ENCODE data around the gene CHMP1A. TPM values are rescaled to one million over a fixed set of nuclear protein-coding genes. Genes with fewer than 3 reads are reported as not detected.
A peak's percentile ranks its signal among the peaks of the same experiment; 100 is the strongest.

CHMP1A gene
- total and polyA plus RNA-seq, 2 of the 8 experiments (the other 6 are each of a cell fraction or from before 2014, with no cell fraction given) = 64.4 to 75.8 TPM

DNA sequence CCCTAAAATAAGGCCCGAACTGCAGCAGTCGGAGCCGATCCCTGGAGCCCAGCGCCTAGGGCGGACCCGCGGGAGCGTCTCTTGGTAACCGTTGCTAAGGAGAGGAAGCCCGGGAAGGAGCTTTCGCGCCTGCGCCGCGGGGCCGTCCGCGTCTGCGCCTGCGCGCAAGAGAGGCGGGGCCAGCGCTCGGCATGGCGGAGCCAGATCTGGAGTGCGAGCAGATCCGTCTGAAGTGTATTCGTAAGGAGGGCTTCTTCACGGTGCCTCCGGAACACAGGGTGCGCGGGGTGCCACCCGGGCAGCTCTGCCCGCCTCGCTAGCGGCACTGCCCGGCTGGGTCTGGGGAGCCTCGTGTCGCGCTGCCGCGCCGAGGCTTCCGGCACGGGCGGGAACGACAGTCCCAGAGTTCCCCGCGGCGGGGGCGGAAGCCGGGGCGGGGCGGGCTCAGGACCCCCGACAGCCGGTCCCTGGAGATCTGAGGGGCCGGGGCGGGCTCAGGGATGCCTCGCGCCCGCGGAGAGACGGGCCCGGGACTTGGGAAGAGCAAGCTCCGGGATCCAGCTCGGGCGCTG is 29.1 kb upstream of the CHMP1A start, which contains the start of gene CDK10 (continued):
- TF ChIP-seq TEAD4 (IDR thresholded peaks at IDR 0.05; ENCODE audit: low read depth, low read length) = no peak
- peak; percentile 54; the same call in 1 of the 2 replicates for TF ChIP-seq EGR1 (IDR thresholded peaks at IDR 0.05; ENCODE audit: borderline replicate concordance, low read depth, low read length)
- TF ChIP-seq BRCA1 (IDR thresholded peaks at IDR 0.05; ENCODE audit: low read depth, low read length) = no peak
- peak in 1 of 2 experiments; percentile 90; a peak in 2 of 4 replicates for TF ChIP-seq SIN3A (conservative IDR thresholded peaks at IDR 0.05 in 1 of 2, IDR thresholded peaks at IDR 0.05 in 1 of 2; ENCODE audit: low read depth in 1 of 2, low read length in 2 of 2)
- peak; percentile 70 for TF ChIP-seq POLR2AphosphoS5 (IDR thresholded peaks at IDR 0.05; ENCODE audit: low read depth, low read length)
- no peak for TF ChIP-seq EZH2 (IDR thresholded peaks at IDR 0.05; ENCODE audit: low read depth, low read length, severe bottlenecking)
- no peak for TF ChIP-seq KDM5A (IDR thresholded peaks at IDR 0.05; ENCODE audit: low read length)
- TF ChIP-seq KDM4A (IDR thresholded peaks at IDR 0.05; ENCODE audit: low read depth, low read length, severe bottlenecking) = peak; percentile 73
- TF ChIP-seq JUND (IDR thresholded peaks at IDR 0.05; ENCODE audit: low read length) = no peak
- peak; percentile 72 for TF ChIP-seq TAF1 (IDR thresholded peaks at IDR 0.05; ENCODE audit: low read depth, low read length)
- peak; percentile 99 for TF ChIP-seq PHF8 (conservative IDR thresholded peaks at IDR 0.05; ENCODE audit: low read depth, low read length)
- no peak for TF ChIP-seq RXRA (IDR thresholded peaks at IDR 0.05; ENCODE audit: insufficient read depth, low read depth, low read length)
- TF ChIP-seq TAF7 (optimal IDR thresholded peaks at IDR 0.05; ENCODE audit: borderline replicate concordance, low read depth, low read length) = peak; percentile 83
- TF ChIP-seq HDAC2 (IDR thresholded peaks at IDR 0.05; ENCODE audit: borderline replicate concordance in 1 of 2, low read depth in 2 of 2, low read length in 2 of 2) = no peak
- peak; percentile 79 for TF ChIP-seq NRF1 (IDR thresholded peaks at IDR 0.05; ENCODE audit: low read depth, low read length)
- TF ChIP-seq SP2 (IDR thresholded peaks at IDR 0.05; ENCODE audit: low read length) = no peak
- no peak for TF ChIP-seq BACH1 (IDR thresholded peaks at IDR 0.05; ENCODE audit: low read length)
- no peak for TF ChIP-seq HDAC6 (IDR thresholded peaks at IDR 0.05; ENCODE audit: low read depth, low read length)
- TF ChIP-seq ATF3 (IDR thresholded peaks at IDR 0.05; ENCODE audit: insufficient read depth, low read depth, low read length) = no peak
- no peak for TF ChIP-seq RNF2 (IDR thresholded peaks at IDR 0.05; ENCODE audit: borderline replicate concordance, low read depth, low read length, missing control alignments, poor library complexity, severe bottlenecking)
- TF ChIP-seq, protein P1, sequence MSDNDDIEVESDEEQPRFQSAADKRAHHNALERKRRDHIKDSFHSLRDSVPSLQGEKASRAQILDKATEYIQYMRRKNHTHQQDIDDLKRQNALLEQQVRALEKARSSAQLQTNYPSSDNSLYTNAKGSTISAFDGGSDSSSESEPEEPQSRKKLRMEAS (IDR thresholded peaks at IDR 0.05) = peak; percentile 95
- no peak for TF ChIP-seq SRF (IDR thresholded peaks at IDR 0.05; ENCODE audit: low read depth, low read length)

Measured in H1 (cell line).